HCT116 (cell line): ENCODE results near the gene TRAPPC1.

Experiments used
- CEBPB ChIP-seq: IDR thresholded peaks from 2 replicates; pipeline ENCODE4 v1.6.1; 2012; ENCODE audit warnings: low read depth
- CTCF ChIP-seq, 3 experiments: fragments of 200-600 bp in 1 of 3; sonication (generic) in 1 of 3; IDR thresholded peaks in 2 of 3; conservative IDR thresholded peaks in 1 of 3; 2 replicates each; pipeline ENCODE4 v1.5.1; 2012 to 2017; ENCODE audit warnings: low read depth in 2 of 3, low read length in 2 of 3, antibody characterized with exemption in 1 of 3, borderline replicate concordance in 1 of 3, control low read depth in 1 of 3, mild to moderate bottlenecking in 1 of 3, mixed read lengths in 1 of 3, mixed run types in 1 of 3, moderate library complexity in 1 of 3; ENCODE audit not compliant: insufficient read depth in 1 of 3
- EZH2 ChIP-seq: fragments of 200-600 bp; sonication (generic); IDR thresholded peaks from 2 replicates; pipeline ENCODE4 v1.6.1; 2017; ENCODE audit warnings: antibody characterized with exemption, mixed run types
- JUND ChIP-seq: IDR thresholded peaks from 2 replicates; pipeline ENCODE4 v1.6.1; 2012
- POLR2A ChIP-seq: IDR thresholded peaks from 2 replicates; pipeline ENCODE4 v1.7.0; 2011; ENCODE audit warnings: borderline replicate concordance; ENCODE audit not compliant: insufficient read depth, insufficient read length; ENCODE audit errors: extremely low read depth
- POLR2AphosphoS5 ChIP-seq: IDR thresholded peaks from 2 replicates; pipeline ENCODE4 v1.6.1; 2011; ENCODE audit warnings: mild to moderate bottlenecking, low read depth, low read length, moderate library complexity
- RAD21 ChIP-seq: IDR thresholded peaks from 2 replicates; pipeline ENCODE4 v1.6.1; 2012; ENCODE audit warnings: low read depth, mild to moderate bottlenecking
- REST ChIP-seq: IDR thresholded peaks from 2 replicates; pipeline ENCODE4 v1.6.1; 2012; ENCODE audit warnings: low read depth
- SIN3A ChIP-seq: IDR thresholded peaks from 2 replicates; pipeline ENCODE4 v1.6.1; 2012; ENCODE audit warnings: low read depth
- TCF7L2 ChIP-seq: IDR thresholded peaks from 2 replicates; pipeline ENCODE4 v1.7.0; 2011; ENCODE audit warnings: borderline replicate concordance, inconsistent platforms; ENCODE audit not compliant: insufficient read depth, insufficient read length; ENCODE audit errors: extremely low read depth
- ZNF274 ChIP-seq: fragments of 200-500 bp; sonication (Bioruptor generic); IDR thresholded peaks from 2 replicates; pipeline ENCODE4 v1.6.1; 2014; ENCODE audit warnings: mild to moderate bottlenecking, low read depth, low read length, inconsistent platforms

GRCh38 chr17:7977039-7977438 is 45.3 kb upstream of the TRAPPC1 start:
- TF ChIP-seq ZNF274 = no peak
- no peak for TF ChIP-seq POLR2A
- TF ChIP-seq CEBPB = no peak
- no peak for TF ChIP-seq EZH2
- TF ChIP-seq TCF7L2 = no peak
- no peak for TF ChIP-seq SIN3A
- no peak for TF ChIP-seq CTCF (IDR thresholded peaks at IDR 0.05 in 2 of 3, conservative IDR thresholded peaks at IDR 0.05 in 1 of 3; ENCODE audit: borderline replicate concordance in 1 of 3, insufficient read depth in 1 of 3, low read depth in 2 of 3, low read length in 2 of 3)
- TF ChIP-seq RAD21 = no peak
- TF ChIP-seq REST = no peak
- no peak for TF ChIP-seq POLR2AphosphoS5
- no peak for TF ChIP-seq JUND
